Upper lobe of right lung (tissue), 1 donor: Measurements from ENCODE around the gene CD164L2. TPM values are rescaled to one million over a fixed set of nuclear protein-coding genes. Genes with fewer than 3 reads are reported as not detected.

ENCODE experiments used
- ATAC-seq: fragments of 200-7000 bp; cut with Tn5 transposase; one replicate; pipeline ENCODE4 v1.9.1; 2020; ENCODE audit warnings: mild to moderate bottlenecking, moderate library complexity
- DNase-seq: peaks from one replicate; pipeline ENCODE4 v3.0.0-alpha.2; 2020
- H3K27ac ChIP-seq: fragments of 200-600 bp; one replicate; pipeline ENCODE4 v1.8.0; 2022
- H3K27me3 ChIP-seq: fragments of 200-600 bp; one replicate; pipeline ENCODE4 v1.8.0; 2022; ENCODE audit warnings: mild to moderate bottlenecking
- H3K36me3 ChIP-seq: fragments of 200-600 bp; one replicate; pipeline ENCODE4 v1.8.0; 2022
- H3K4me1 ChIP-seq: fragments of 200-600 bp; one replicate; pipeline ENCODE4 v1.8.0; 2022
- H3K4me3 ChIP-seq: fragments of 200-600 bp; one replicate; pipeline ENCODE4 v1.8.0; 2022; ENCODE audit warnings: mild to moderate bottlenecking
- H3K9me3 ChIP-seq: fragments of 200-600 bp; one replicate; pipeline ENCODE4 v1.8.0; 2022
- CTCF ChIP-seq: fragments of 200-600 bp; IDR thresholded peaks from one replicate; pipeline ENCODE4 v1.8.0; 2022; ENCODE audit warnings: antibody characterized with exemption
- intact Hi-C: fragments of 100-400 bp; cut with DNase I; formaldehyde crosslinking; loops from one replicate; pipeline ENCODE4 v1.11.0; 2022
- total RNA-seq: library from RNA; stranded (reverse); fragmentation: NEBNext Ultra II Directional; extraction: Animal tissue kit (Norgen Biotek cat#: 25700); gene quantifications from one replicate; pipeline ENCODE4 v1.2.1, GENCODE V29; 2021
- donor health status: DM: no; HTN: yes; CAD: no; lungs with severe emphysema.

The CD164L2 gene
- total RNA-seq, 1 donor from 2014 or later = 1.2 TPM

- TF ChIP-seq CTCF = no peak
- no peak for ATAC-seq
- no peak for DNase-seq
- intact Hi-C loops = no loop called here
- H3K4me3 ChIP-seq = no peak overlapping the region
- peaks cover 14% of the 10 kb centered on the region for H3K4me1 ChIP-seq
- no peaks in the 10 kb centered on the region for H3K27me3 ChIP-seq
- H3K27ac ChIP-seq = no peak overlapping the region
- H3K36me3 ChIP-seq = peaks cover 86% of the 10 kb centered on the region
- H3K9me3 ChIP-seq = no peaks in the 10 kb centered on the region
These were observed 22.1 kb downstream of the CD164L2 start for GRCh38 chr1:27361044-27361402.

- TF ChIP-seq CTCF = no peak
- H3K9me3 ChIP-seq = no peaks in the 10 kb centered on the region
- H3K36me3 ChIP-seq = peaks cover 92% of the 10 kb centered on the region
- DNase-seq (peak; percentile 74), ATAC-seq (peak; percentile 2)
- H3K4me1 ChIP-seq = peaks cover 14% of the 10 kb centered on the region
- intact Hi-C loops = no loop called here
- no peak overlapping the region for H3K27ac ChIP-seq
- no peaks in the 10 kb centered on the region for H3K27me3 ChIP-seq
- H3K4me3 ChIP-seq = peak overlapping the region; percentile 25
These were observed 22.7 kb downstream of the CD164L2 start for GRCh38 chr1:27360159-27361043.

DNA sequence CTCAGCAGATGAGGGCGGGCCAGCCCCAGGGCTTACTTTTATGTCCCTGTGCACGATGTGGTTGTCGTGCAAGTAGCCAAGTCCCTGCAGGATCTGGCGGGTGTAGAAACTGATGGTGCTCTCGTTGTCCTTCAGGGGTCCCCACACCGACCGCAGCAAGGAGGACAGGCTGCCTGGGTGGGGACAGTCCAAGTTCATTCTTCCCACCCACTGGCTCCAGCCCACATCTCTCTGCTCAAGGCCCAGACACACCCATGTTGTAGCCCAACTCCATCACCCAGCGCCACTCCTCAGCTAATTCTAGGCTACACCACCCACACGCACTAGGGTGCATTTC, 23.3 kb downstream of the CD164L2 start:
- Histone ChIP-seq H3K27ac (no peak overlapping the region), H3K36me3 (peaks cover 98% of the 10 kb centered on the region), H3K4me1 (peaks cover 9% of the 10 kb centered on the region), H3K9me3 (no peaks in the 10 kb centered on the region), H3K4me3 (no peak overlapping the region), H3K27me3 (no peaks in the 10 kb centered on the region)
- ATAC-seq (no peak), DNase-seq (no peak)
- TF ChIP-seq CTCF = no peak
- intact Hi-C loops = no loop called here

GRCh38 chr1:27358928-27359313, 24.2 kb downstream of the CD164L2 start:
- Histone ChIP-seq H3K4me1 (no peaks in the 10 kb centered on the region), H3K27ac (no peak overlapping the region), H3K27me3 (no peaks in the 10 kb centered on the region), H3K4me3 (no peak overlapping the region), H3K9me3 (no peaks in the 10 kb centered on the region), H3K36me3 (peaks cover 98% of the 10 kb centered on the region)
- no peak for DNase-seq
- ATAC-seq = no peak
- no peak for TF ChIP-seq CTCF
- intact Hi-C loops = no loop called here

GRCh38 chr1:27358038-27358927, 24.9 kb downstream of the CD164L2 start:
- no peaks in the 10 kb centered on the region for H3K4me1 ChIP-seq
- no peak overlapping the region for H3K4me3 ChIP-seq
- intact Hi-C loops = no loop called here
- H3K36me3 ChIP-seq = peaks cover 98% of the 10 kb centered on the region
- no peak overlapping the region for H3K27ac ChIP-seq
- H3K27me3 ChIP-seq = no peaks in the 10 kb centered on the region
- H3K9me3 ChIP-seq = no peaks in the 10 kb centered on the region
- DNase-seq = no peak
- TF ChIP-seq CTCF = no peak
- ATAC-seq = no peak
